Fibroblast of pulmonary artery (primary cell): ENCODE data around the gene SLC66A2.
"Not testable (repeated sequence)": the region's sequence is repeated elsewhere in the genome, so short reads cannot be mapped to it uniquely, and the experiment has no call there.

Experiments
- DNase-seq: peaks from one replicate; pipeline ENCODE4 v3.0.0-alpha.2; 2010; ENCODE audit warnings: low read depth
- H3K4me3 ChIP-seq: replicated peaks from 2 replicates; pipeline ENCODE4 v1.5.1; 2011; ENCODE audit warnings: low read depth, mild to moderate bottlenecking, control low read depth, low read length, moderate library complexity
- CTCF ChIP-seq: IDR thresholded peaks from 2 replicates; pipeline ENCODE4 v1.5.1; 2011; ENCODE audit warnings: mild to moderate bottlenecking, control low read depth, low read length, inconsistent platforms; ENCODE audit errors: missing control alignments

SLC66A2 gene

DNA sequence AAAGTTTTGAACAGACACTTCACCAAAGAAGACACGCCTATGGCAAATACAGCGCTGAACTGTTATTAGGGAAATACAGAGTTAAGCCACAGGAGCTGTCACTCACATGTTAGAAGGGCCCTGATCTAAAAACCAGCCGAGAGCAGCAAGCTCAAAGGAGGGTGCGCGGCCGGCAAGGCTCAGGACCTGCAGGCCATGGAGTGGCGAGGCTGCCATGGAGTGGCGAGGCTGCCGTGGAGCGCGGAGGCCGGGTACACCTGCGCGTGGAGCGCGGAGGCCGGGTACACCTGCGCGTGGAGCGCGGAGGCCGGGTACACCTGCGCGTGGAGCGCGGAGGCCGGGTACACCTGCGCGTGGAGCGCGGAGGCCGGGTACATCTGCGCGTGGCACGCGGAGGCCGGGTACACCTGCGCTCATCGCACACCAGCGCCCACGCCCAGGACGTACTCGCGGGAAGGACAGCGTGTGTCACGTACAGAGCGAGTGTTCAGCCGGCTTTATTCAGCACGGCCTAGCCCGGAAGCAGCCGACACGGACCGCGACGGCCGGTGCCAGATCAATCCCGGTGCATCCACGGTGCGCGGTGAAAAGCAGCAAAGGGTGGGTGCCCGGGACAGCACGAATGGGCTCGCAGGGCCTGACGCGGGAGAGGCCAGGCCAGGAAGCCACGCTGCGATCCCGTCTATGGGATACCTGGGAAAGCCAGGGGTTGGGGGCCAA lies 68.8 kb downstream of the SLC66A2 start:
- DNase-seq: no peak
- no peak for TF ChIP-seq CTCF
- H3K4me3 ChIP-seq: no peak overlapping the region

GRCh38 chr18:79881695-79882094 lies 69.8 kb downstream of the SLC66A2 start:
- no peak for DNase-seq
- H3K4me3 ChIP-seq: no peak overlapping the region
- TF ChIP-seq CTCF: no peak

DNA sequence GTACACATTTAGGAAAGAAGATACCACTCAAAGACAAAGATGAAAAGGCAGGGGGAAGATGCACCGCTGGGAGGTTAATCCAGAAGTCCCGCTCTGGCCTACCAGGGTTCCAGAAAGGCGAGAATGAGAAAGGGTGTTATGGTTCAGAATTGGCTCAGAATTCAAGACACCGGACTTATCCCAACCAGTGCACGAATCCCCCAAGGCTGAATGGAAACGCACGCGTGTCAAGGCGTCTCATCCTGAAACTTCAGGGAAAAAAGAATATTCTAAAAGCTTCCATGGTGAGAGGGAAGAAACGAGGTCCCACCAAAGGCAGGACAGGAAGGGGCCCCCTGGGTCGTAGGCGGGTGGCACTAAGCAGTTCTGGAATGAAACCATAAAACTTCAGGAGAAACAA lies 71.9 kb downstream of the SLC66A2 start:
- TF ChIP-seq CTCF: no peak
- DNase-seq: no peak
- no peak overlapping the region for H3K4me3 ChIP-seq

- TF ChIP-seq CTCF: no peak
- H3K4me3 ChIP-seq: no peak overlapping the region
- no peak for DNase-seq
Measured at GRCh38 chr18:79878741-79879378, 72.6 kb downstream of the SLC66A2 start.

GRCh38 chr18:79878246-79878645 lies 73.2 kb downstream of the SLC66A2 start:
- DNase-seq, H3K4me3 ChIP-seq: not testable (repeated sequence)

DNA sequence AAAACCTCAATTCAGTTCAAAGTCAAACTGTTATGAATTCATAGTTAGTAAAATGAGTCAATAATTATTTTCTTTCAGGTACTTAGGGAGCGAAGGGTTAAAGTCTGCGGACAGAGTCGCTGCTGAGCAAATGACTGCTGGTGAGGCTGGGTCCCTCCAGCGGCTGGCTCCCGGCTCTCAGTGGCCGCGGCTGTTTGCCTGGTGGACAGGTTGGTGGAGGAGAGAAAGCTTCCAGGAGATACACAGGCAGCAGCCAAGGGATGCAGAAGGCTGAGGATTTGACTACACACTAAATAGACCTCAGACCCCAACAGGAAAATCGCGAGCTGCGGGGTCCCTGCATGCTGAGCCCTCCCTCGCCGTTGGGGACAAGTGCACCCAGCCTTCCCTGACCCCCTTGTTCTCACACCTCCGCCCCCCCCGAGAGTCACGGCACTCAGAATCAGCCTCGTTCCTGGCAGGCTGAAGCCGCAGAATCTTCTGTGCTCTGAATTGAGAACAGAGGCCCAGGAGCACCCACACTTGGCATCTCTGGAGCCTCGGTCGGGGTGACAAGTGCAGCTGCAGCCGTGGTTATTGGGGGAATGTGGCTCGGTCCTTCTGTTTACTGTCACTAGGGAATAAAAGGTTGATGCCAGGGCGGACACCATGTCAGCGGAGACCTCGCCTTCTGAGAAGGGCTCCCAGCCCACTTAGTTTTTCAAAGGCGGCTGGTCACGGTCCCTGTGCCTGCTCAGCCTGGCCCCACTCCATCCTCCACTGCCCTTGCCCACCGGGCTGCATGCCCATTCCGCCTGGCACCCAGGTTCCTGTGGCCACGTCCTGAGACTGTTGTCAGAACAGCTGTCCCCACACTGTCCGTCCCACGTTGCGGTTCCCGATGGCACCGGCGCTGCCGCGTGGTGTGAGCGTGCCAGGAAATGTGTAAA lies 74.0 kb downstream of the SLC66A2 start:
- H3K4me3 ChIP-seq: no peak overlapping the region
- TF ChIP-seq CTCF: no peak
- no peak for DNase-seq

GRCh38 chr18:79876497-79876896 lies 75.0 kb downstream of the SLC66A2 start:
- no peak overlapping the region for H3K4me3 ChIP-seq
- TF ChIP-seq CTCF: no peak
- no peak for DNase-seq
